ENCODE data around the gene CAMTA1.

DNA sequence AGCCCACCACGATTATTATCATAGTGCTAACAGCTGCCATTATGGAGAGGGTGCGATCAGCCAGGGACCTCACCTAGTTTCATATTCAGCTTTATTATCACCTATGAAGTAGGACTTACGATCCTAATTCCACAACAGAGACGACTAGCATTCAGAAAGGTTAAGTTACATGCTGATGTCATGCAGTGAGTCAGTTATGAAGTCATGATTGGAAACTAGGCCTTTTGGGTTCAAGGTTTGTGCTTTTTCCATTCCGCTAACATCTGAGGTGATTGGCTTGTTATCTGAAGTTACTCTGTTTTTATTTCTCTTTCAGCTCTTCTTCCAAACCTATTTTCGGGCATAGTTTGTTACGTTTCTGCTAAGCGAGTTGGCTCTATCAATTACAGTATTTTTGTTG lies 251.1 kb downstream of the CAMTA1 start:
- no peak for TF ChIP-seq FOXJ3 (CRISPR knock-in tag; IDR thresholded peaks at IDR 0.05)
- no peak for TF ChIP-seq SMC3 (IDR thresholded peaks at IDR 0.05; ENCODE audit: low read depth, low read length)
- TF ChIP-seq, protein P1, sequence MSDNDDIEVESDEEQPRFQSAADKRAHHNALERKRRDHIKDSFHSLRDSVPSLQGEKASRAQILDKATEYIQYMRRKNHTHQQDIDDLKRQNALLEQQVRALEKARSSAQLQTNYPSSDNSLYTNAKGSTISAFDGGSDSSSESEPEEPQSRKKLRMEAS (IDR thresholded peaks at IDR 0.05; ENCODE audit: low read depth), result no peak
- TF ChIP-seq, protein P2, sequence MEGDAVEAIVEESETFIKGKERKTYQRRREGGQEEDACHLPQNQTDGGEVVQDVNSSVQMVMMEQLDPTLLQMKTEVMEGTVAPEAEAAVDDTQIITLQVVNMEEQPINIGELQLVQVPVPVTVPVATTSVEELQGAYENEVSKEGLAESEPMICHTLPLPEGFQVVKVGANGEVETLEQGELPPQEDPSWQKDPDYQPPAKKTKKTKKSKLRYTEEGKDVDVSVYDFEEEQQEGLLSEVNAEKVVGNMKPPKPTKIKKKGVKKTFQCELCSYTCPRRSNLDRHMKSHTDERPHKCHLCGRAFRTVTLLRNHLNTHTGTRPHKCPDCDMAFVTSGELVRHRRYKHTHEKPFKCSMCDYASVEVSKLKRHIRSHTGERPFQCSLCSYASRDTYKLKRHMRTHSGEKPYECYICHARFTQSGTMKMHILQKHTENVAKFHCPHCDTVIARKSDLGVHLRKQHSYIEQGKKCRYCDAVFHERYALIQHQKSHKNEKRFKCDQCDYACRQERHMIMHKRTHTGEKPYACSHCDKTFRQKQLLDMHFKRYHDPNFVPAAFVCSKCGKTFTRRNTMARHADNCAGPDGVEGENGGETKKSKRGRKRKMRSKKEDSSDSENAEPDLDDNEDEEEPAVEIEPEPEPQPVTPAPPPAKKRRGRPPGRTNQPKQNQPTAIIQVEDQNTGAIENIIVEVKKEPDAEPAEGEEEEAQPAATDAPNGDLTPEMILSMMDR (IDR thresholded peaks at IDR 0.05), result no peak
- TF ChIP-seq RAD21 (IDR thresholded peaks at IDR 0.05; ENCODE audit: low read length), result no peak
- no peak for TF ChIP-seq MXI1 (IDR thresholded peaks at IDR 0.05; ENCODE audit: low read depth, low read length)
- TF ChIP-seq GATA2 (CRISPR knock-in tag; IDR thresholded peaks at IDR 0.05), result no peak
- no peak for TF ChIP-seq GABPA (IDR thresholded peaks at IDR 0.05; ENCODE audit: low read depth)
- no peak for TF ChIP-seq TAF1 (IDR thresholded peaks at IDR 0.05; ENCODE audit: borderline replicate concordance, low read depth, low read length)
- TF ChIP-seq SIN3A (IDR thresholded peaks at IDR 0.05; ENCODE audit: borderline replicate concordance, low read depth, low read length), result no peak
